K562 treated with DMSO at 1 percent for 24 hours (cell line): ENCODE data around the gene PDGFRB. TPM values are rescaled to one million over a fixed set of nuclear protein-coding genes. Genes with fewer than 3 reads are reported as not detected.

Experiments used
- total RNA-seq: library from RNA; unstranded; fragments of 300-600 nt; gene quantifications from 2 replicates; pipeline ENCODE4 v1.2.3, GENCODE V29; 2022; ENCODE audit warnings: low read depth; ENCODE audit not compliant: insufficient read depth

PDGFRB gene
- not detected in 2 replicates for total RNA-seq

GRCh38 chr5:150155258-150156026 lies at the start of gene PDGFRB:
TSS of gene PDGFRB (minus strand) at chr5:150155845. CDS start at chr5:150137047, 18,798 bp downstream.

GRCh38 chr5:150189728-150190502 lies 34.3 kb upstream of the PDGFRB start, which contains the start of gene SLC6A7:
TSS of gene SLC6A7 (plus strand) at chr5:150190062. CDS start at chr5:150190328, 266 bp downstream.

DNA sequence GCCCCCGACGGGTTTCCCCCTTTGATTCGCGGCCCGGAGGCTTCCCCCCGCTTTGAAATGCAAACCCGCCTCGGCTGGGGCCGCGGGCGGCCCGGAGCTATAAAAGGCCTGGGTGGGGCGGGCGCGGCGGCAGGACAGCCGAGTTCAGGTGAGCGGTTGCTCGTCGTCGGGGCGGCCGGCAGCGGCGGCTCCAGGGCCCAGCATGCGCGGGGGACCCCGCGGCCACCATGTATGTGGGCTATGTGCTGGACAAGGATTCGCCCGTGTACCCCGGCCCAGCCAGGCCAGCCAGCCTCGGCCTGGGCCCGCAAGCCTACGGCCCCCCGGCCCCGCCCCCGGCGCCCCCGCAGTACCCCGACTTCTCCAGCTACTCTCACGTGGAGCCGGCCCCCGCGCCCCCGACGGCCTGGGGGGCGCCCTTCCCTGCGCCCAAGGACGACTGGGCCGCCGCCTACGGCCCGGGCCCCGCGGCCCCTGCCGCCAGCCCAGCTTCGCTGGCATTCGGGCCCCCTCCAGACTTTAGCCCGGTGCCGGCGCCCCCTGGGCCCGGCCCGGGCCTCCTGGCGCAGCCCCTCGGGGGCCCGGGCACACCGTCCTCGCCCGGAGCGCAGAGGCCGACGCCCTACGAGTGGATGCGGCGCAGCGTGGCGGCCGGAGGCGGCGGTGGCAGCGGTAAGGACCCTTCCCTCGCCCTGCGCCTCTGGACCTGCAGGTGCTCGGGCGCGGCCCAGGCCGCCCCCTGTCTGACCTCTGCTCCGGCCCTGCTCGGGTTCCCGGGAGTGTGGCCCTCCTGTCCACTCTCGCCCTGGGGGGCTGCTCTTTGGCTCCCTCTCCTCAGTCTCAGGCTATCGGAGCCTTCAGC lies 11.2 kb upstream of the PDGFRB start, which contains the start of gene CDX1:
TSS of gene CDX1 (plus strand) at position 129 of the 862 bp plus-strand sequence. CDS start at position 228, 99 bp downstream.

GRCh38 chr5:150085950-150086715 lies 69.5 kb downstream of the PDGFRB start, which contains the start of gene CSF1R:
TSS of gene CSF1R (minus strand) at chr5:150086554. CDS start at chr5:150086427, 127 bp downstream.

Other genes with a start within 250 kb of the PDGFRB start
- gene PDE6A, start 211.1 kb downstream of the PDGFRB start, total RNA-seq: 0.08 TPM in 1 of 2 replicates, not detected in the other
- 4.2 and 4.4 TPM in 2 replicates for gene SLC26A2, start 195.1 kb downstream of the PDGFRB start, total RNA-seq
- 6.7 and 7.1 TPM in 2 replicates for gene TIGD6, start 155.2 kb downstream of the PDGFRB start, total RNA-seq
- gene HMGXB3, start 155.1 kb downstream of the PDGFRB start, total RNA-seq: 40.6 and 41.3 TPM in 2 replicates
- 0.09 and 0.75 TPM in 2 replicates for gene CSF1R, start 69.3 kb downstream of the PDGFRB start, total RNA-seq
- gene CDX1, start 10.9 kb upstream of the PDGFRB start, total RNA-seq: not detected in 2 replicates
- not detected in 2 replicates for gene SLC6A7, start 34.2 kb upstream of the PDGFRB start, total RNA-seq
- not detected in 2 replicates for gene CAMK2A, start 133.9 kb upstream of the PDGFRB start, total RNA-seq
- not detected in 2 replicates for gene ARSI, start 147.1 kb upstream of the PDGFRB start, total RNA-seq
- 41.8 and 43.0 TPM in 2 replicates for gene TCOF1, start 201.9 kb upstream of the PDGFRB start, total RNA-seq